Measurements from ENCODE around the gene VAC14.

The VAC14 gene

DNA sequence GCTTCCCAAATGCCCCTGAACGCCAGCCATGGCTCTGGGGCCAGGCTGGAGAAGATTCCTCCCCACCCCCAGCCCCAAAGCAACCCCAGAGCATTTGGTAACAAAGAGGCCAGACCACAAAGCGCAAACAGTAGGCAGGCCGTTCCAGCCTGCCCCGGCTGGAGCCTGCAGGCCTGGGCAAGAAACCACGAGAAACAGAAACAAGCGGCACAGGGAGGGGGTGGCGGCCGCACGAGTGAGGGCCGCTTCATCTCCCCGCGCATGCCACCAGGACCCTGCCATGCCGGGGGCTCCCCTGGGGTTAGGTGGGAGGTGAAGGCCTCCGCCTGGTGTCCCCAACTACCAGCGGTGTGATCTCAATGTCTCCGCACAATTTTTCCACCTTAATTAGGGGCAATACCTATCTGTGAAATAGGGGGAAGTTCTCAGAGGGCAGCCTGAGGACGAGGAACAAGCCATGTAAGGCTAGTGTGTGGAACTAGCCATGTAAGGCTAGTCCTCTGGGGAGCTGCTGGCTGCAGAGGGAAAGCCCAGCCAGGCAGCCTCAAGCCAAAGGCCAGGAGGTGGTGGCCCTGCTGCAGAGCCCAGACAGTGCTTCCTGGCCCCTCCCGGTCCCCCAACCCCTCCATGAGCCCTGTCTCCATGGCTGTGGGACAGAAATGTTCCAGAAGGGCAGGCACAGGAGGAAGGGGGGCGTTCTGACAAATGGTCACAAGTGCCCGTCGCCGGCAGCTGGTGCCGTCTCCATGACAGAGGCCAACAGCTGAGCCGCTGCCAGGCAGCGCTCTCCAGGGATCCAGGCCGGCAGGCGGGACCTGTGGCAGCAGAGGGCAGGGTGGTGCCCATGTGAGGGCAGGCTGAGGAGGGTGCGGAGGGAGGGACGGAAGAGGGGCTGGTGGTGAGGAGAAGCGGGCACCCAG lies 100.6 kb downstream of the VAC14 start:
- TF ChIP-seq, protein P1, sequence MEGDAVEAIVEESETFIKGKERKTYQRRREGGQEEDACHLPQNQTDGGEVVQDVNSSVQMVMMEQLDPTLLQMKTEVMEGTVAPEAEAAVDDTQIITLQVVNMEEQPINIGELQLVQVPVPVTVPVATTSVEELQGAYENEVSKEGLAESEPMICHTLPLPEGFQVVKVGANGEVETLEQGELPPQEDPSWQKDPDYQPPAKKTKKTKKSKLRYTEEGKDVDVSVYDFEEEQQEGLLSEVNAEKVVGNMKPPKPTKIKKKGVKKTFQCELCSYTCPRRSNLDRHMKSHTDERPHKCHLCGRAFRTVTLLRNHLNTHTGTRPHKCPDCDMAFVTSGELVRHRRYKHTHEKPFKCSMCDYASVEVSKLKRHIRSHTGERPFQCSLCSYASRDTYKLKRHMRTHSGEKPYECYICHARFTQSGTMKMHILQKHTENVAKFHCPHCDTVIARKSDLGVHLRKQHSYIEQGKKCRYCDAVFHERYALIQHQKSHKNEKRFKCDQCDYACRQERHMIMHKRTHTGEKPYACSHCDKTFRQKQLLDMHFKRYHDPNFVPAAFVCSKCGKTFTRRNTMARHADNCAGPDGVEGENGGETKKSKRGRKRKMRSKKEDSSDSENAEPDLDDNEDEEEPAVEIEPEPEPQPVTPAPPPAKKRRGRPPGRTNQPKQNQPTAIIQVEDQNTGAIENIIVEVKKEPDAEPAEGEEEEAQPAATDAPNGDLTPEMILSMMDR (IDR thresholded peaks at IDR 0.05; ENCODE audit: low read length, missing control alignments): no peak
- DNase-seq (ENCODE audit: low read depth): no peak
- no peak overlapping the region for H3K4me3 ChIP-seq (replicated peaks; ENCODE audit: low read depth, low read length)

DNA sequence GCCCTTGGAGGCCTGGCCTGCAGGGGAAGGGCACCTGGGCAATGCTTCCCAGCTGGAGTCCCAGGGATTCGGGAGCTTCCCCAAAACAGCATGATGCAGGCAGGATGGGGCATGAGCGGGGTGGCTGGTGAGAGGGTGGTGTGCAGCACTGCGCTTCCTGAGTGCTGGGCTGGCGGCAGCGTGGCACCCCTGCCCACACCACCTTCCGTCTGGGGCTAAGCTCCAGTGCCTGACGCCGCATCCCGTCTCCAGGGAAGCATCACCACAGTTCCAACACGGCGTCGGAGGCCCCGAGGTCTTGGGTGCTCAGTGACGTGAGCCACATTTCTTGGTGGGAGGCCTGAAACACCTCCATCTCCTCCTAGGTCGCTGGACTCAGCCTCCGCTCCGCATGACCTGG lies 101.3 kb downstream of the VAC14 start:
- no peak overlapping the region for H3K4me3 ChIP-seq (replicated peaks; ENCODE audit: low read depth, low read length)
- TF ChIP-seq, protein P1 (IDR thresholded peaks at IDR 0.05; ENCODE audit: low read length, missing control alignments): no peak
- DNase-seq (ENCODE audit: low read depth): no peak

DNA sequence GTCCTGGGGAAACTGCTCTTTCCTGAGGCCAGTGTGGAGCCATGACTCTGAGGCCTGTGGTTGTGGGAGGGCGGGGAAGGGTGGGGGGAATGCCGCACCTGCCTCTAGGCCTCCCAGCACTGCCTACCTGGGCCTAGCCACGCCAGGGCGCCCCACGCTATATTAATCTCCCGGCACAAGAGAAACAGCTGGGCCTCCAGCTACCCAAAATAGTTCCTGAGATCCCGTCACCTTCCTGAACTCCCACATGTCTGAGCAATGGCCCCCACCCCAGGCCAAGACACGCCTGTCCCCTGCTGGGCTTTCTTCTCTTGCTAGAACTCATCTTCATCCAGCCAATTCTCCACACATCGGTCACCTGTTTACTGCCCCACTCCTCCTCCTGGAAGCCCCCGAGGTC lies 102.1 kb downstream of the VAC14 start:
- TF ChIP-seq, protein P1 (IDR thresholded peaks at IDR 0.05; ENCODE audit: low read length, missing control alignments): no peak
- H3K4me3 ChIP-seq (replicated peaks; ENCODE audit: low read depth, low read length): no peak overlapping the region
- no peak for DNase-seq (ENCODE audit: low read depth)

DNA sequence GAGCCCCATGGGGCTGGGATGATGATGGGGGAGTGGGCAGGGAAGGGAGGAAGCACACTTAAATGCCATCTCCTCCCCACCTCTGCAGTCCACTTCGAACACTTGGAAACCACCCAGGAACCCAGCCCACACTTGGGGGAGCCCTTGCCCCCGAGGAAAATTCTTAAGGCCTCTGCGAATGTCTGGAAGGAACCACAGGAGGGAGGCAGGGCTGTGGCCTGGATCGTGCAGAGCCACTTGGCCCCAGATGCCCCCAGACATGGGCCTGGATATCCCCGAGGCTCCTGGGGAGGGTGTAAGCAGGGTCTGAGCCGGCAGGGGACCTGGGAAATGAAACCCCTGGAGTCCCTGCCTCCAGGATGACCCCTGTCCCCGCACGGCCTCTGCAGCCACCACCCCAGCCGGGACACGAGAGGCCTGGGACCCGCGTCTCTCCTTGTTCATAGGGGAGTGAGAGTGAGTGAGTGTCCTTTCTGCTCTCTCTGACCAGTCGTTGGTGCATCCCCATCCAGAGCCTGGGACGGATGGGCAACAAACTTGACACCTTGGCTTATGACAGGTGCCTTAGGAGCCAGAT lies 103.3 kb downstream of the VAC14 start:
- TF ChIP-seq, protein P1 (IDR thresholded peaks at IDR 0.05; ENCODE audit: low read length, missing control alignments): no peak
- no peak overlapping the region for H3K4me3 ChIP-seq (replicated peaks; ENCODE audit: low read depth, low read length)
- no peak for DNase-seq (ENCODE audit: low read depth)

DNA sequence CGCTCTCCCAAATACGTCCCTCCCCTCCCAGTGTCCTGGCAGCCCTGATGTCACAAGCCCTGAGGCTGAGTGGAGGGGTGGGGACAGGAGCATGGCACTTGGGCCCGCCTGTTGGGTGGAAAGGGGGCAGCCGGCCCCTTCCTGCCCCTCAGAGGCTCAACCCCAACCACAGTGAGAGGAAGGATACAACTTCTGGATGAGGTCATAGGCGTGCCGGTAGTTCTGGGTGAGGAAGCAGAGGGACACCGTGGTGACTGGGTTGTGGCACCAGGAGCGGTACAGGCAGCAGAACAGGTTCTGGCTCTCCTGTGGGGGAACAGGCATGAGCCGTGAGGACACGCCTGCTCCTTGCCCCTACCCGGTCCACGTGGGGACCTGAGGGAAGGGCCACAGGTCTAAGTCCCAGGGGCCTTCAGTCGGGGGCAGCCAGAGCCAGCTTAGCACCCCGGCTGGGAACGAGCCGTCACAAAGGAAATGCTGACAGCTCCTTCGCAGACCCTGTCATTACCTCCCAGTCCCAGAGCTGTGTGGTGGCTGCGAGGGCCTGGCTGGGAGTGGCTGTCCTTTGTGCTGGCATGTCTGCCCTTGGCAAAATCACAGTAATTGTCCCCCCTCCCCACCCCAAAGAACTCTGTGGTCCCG lies 103.9 kb downstream of the VAC14 start:
- no peak for DNase-seq (ENCODE audit: low read depth)
- TF ChIP-seq, protein P1 (IDR thresholded peaks at IDR 0.05; ENCODE audit: low read length, missing control alignments): no peak
- no peak overlapping the region for H3K4me3 ChIP-seq (replicated peaks; ENCODE audit: low read depth, low read length)

DNA sequence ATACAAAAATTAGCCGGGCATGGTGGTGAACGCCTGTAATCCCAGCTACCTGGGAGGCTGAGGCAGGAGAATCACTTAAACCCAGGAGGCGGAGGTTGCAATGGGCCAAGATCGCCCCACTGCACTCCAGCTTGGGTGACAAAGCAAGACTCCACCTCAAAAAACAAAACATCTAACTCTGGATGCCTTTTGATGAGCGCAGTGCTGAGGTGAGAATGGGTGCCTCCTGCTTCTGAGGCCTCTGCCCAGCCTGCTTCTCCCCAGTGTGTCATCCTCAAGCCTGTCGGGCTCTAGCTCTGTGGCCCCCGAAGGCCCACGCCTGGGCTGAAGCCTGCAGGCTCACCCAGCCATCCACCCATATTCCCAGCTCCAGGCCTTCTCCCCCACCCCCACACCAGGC lies 104.6 kb downstream of the VAC14 start:
- TF ChIP-seq, protein P1 (IDR thresholded peaks at IDR 0.05; ENCODE audit: low read length, missing control alignments): no peak
- no peak overlapping the region for H3K4me3 ChIP-seq (replicated peaks; ENCODE audit: low read depth, low read length)
- DNase-seq (ENCODE audit: low read depth): no peak

Data from fibroblast of pulmonary artery (primary cell).